ENCODE data around the gene IFNL2.

DNA sequence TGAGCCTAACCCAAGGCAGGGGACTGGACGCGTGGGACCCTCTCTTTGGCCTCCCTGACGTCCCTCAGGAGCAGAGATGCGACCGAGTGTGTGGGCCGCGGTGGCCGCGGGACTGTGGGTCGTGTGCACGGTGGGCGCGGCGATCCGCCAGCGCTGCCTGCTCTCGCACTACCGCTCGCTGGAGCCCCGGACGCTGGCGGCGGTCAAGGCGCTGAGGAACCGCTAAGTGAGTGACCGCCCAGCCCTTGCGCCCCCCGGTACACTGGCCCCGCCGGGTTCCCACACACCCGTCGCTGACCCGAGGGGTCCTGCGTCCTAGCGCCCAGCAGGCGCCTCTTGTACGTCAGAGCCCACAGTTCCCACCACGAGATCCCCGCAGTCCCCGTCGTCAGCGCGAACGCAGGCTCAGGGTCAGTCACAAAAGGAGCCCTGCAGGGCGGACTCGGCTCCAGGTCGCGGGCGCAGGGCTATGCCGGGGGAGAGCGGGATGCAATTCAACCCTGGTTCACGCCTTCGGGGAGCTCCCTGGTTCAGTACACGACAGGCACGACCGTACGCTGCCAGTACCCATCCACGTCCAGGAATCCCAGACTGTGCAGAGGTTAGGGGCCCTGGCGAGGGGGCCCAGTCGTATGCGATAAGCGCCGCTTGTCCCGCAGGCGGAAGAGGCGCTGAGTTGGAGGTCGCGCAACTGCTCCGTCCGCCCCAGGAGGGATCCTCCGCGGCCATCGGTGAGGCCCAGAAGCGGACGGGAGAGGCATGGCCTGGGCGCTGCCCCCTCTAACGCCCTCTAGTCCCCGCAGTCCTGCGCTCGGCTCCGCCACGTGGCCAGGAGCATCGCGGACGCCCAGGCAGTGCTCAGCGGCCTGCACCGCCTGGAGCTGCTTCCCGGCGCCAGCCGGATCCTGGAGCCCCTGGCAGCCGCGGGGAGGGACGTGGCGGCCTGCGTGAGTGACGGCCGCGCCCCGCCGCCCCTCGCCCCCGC, 3.6 kb upstream of the IFNL2 start:
- TF ChIP-seq, protein P1, sequence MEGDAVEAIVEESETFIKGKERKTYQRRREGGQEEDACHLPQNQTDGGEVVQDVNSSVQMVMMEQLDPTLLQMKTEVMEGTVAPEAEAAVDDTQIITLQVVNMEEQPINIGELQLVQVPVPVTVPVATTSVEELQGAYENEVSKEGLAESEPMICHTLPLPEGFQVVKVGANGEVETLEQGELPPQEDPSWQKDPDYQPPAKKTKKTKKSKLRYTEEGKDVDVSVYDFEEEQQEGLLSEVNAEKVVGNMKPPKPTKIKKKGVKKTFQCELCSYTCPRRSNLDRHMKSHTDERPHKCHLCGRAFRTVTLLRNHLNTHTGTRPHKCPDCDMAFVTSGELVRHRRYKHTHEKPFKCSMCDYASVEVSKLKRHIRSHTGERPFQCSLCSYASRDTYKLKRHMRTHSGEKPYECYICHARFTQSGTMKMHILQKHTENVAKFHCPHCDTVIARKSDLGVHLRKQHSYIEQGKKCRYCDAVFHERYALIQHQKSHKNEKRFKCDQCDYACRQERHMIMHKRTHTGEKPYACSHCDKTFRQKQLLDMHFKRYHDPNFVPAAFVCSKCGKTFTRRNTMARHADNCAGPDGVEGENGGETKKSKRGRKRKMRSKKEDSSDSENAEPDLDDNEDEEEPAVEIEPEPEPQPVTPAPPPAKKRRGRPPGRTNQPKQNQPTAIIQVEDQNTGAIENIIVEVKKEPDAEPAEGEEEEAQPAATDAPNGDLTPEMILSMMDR (conservative IDR thresholded peaks at IDR 0.05; ENCODE audit: low read depth, low read length): no peak
- TF ChIP-seq RCOR1 (IDR thresholded peaks at IDR 0.05; ENCODE audit: insufficient replicate concordance, low read length) (no peak), CEBPB (IDR thresholded peaks at IDR 0.05; ENCODE audit: low read depth, low read length) (no peak), CHD1 (IDR thresholded peaks at IDR 0.05; ENCODE audit: low read depth, low read length) (no peak), POLR2A (IDR thresholded peaks at IDR 0.05; ENCODE audit: low read depth, low read length) (no peak), MAFK (IDR thresholded peaks at IDR 0.05; ENCODE audit: low read depth, low read length) (no peak)
